GM10266 (cell line): Measurements from ENCODE around the gene GNPTG.

ENCODE experiments used
- DNase-seq: peaks from one replicate; pipeline ENCODE4 v3.0.0; 2012; ENCODE audit errors: extremely low spot score
- CTCF ChIP-seq: IDR thresholded peaks from 2 replicates; pipeline ENCODE4 v1.5.1; 2012; ENCODE audit warnings: mild to moderate bottlenecking, low read depth; ENCODE audit not compliant: control insufficient read depth, insufficient read depth; ENCODE audit errors: missing control alignments

GNPTG gene

GRCh38 chr16:1371054-1371978 lies 19.6 kb downstream of the GNPTG start:
- no peak for DNase-seq
- no peak for TF ChIP-seq CTCF

GRCh38 chr16:1372292-1372950 lies 20.7 kb downstream of the GNPTG start:
- DNase-seq: no peak
- no peak for TF ChIP-seq CTCF

- TF ChIP-seq CTCF: no peak
- no peak for DNase-seq
Observed at GRCh38 chr16:1374418-1375297, 22.9 kb downstream of the GNPTG start.

- DNase-seq: no peak
- TF ChIP-seq CTCF: no peak
Observed at GRCh38 chr16:1375298-1375640, 23.5 kb downstream of the GNPTG start.

GRCh38 chr16:1375741-1376410 lies 24.1 kb downstream of the GNPTG start:
- TF ChIP-seq CTCF: no peak
- DNase-seq: no peak

- DNase-seq: no peak
- TF ChIP-seq CTCF: no peak
Observed at GRCh38 chr16:1377406-1378010, 25.8 kb downstream of the GNPTG start.
